ENCODE measurements around the gene HIPK2.

DNA sequence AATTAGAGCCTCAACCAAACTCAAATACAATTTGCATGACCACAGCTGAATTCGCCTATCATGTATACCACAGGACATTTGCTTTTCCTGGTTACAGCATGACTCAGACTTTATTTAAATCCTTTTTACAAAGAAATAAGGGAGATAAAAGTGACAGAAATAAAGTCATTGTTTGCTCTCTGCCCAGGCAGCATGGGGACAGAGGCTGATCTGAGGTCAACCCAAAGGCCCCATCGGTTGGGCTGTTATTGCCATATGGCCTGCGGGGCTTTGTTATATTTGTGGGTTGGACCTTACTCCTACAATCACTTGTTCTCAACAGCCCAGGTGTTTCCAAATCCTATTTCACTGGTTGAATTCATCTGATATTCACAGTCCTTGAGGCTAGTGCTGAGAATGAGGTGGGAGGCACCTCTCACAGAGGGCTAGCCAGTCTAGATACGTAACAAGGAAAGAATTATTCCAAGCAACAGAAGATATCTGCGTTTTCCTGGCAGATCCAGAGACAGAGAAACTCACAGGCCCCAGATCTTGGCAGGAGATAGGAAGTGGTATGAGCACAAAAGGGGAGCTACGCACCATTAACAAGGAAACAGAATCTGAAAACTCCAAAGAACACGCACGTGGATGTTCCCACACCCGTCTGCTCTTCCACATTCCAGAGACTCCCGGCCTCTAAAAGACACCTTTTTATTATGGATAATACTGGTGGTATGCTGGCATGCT, 117.3 kb downstream of the HIPK2 start:
- TF ChIP-seq, protein P1, sequence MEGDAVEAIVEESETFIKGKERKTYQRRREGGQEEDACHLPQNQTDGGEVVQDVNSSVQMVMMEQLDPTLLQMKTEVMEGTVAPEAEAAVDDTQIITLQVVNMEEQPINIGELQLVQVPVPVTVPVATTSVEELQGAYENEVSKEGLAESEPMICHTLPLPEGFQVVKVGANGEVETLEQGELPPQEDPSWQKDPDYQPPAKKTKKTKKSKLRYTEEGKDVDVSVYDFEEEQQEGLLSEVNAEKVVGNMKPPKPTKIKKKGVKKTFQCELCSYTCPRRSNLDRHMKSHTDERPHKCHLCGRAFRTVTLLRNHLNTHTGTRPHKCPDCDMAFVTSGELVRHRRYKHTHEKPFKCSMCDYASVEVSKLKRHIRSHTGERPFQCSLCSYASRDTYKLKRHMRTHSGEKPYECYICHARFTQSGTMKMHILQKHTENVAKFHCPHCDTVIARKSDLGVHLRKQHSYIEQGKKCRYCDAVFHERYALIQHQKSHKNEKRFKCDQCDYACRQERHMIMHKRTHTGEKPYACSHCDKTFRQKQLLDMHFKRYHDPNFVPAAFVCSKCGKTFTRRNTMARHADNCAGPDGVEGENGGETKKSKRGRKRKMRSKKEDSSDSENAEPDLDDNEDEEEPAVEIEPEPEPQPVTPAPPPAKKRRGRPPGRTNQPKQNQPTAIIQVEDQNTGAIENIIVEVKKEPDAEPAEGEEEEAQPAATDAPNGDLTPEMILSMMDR (IDR thresholded peaks at IDR 0.05), result no peak
- TF ChIP-seq EP300 (IDR thresholded peaks at IDR 0.05) (no peak), MYC (IDR thresholded peaks at IDR 0.05; ENCODE audit: borderline replicate concordance, low read length) (no peak)
- TF ChIP-seq, protein P2, sequence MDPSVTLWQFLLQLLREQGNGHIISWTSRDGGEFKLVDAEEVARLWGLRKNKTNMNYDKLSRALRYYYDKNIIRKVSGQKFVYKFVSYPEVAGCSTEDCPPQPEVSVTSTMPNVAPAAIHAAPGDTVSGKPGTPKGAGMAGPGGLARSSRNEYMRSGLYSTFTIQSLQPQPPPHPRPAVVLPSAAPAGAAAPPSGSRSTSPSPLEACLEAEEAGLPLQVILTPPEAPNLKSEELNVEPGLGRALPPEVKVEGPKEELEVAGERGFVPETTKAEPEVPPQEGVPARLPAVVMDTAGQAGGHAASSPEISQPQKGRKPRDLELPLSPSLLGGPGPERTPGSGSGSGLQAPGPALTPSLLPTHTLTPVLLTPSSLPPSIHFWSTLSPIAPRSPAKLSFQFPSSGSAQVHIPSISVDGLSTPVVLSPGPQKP (IDR thresholded peaks at IDR 0.05; ENCODE audit: low read depth, low read length), result no peak

Data from A549 (cell line).